Central memory CD8-positive, alpha-beta T cell (primary cell): Measurements from ENCODE around the gene EIPR1.

Experiments used
- ATAC-seq: fragments of 150-1000 bp; cut with Tn5 transposase; replicated peaks from 2 replicates; pipeline ENCODE4 v1.10.0; 2022; ENCODE audit warnings: mild to moderate bottlenecking, moderate FRiP score, moderate number of reproducible peaks; ENCODE audit not compliant: poor library complexity, severe bottlenecking; ENCODE audit errors: extremely low read depth
- DNase-seq, 2 donors: peaks; one replicate each; pipeline ENCODE4 v3.0.0; 2021; ENCODE audit warnings: low spot score in 2 of 2
- H3K27ac Mint-ChIP-seq: one replicate; pipeline ENCODE4 v1.8.0; 2022; ENCODE audit warnings: low read depth, mild to moderate bottlenecking, moderate library complexity, mixed read lengths
- H3K27me3 Mint-ChIP-seq: one replicate; pipeline ENCODE4 v1.8.0; 2022; ENCODE audit warnings: mixed read lengths
- H3K36me3 Mint-ChIP-seq: one replicate; pipeline ENCODE4 v1.8.0; 2022; ENCODE audit warnings: mild to moderate bottlenecking, moderate library complexity, mixed read lengths; ENCODE audit not compliant: insufficient read depth
- H3K4me1 Mint-ChIP-seq: one replicate; pipeline ENCODE4 v1.8.0; 2022; ENCODE audit warnings: mixed read lengths
- H3K4me3 Mint-ChIP-seq: one replicate; pipeline ENCODE4 v1.8.0; 2022; ENCODE audit warnings: mild to moderate bottlenecking, moderate library complexity, mixed read lengths
- H3K9me3 Mint-ChIP-seq: one replicate; pipeline ENCODE4 v1.8.0; 2022; ENCODE audit warnings: mixed read lengths

The EIPR1 gene

GRCh38 chr2:3342324-3342723 lies 35.3 kb downstream of the EIPR1 start:
- H3K27me3 Mint-ChIP-seq, result no peaks in the 10 kb centered on the region
- H3K4me1 Mint-ChIP-seq, result peaks cover 11% of the 10 kb centered on the region
- ATAC-seq (no peak), DNase-seq (no peak)
- H3K36me3 Mint-ChIP-seq, result peaks cover 5% of the 10 kb centered on the region
- no peaks in the 10 kb centered on the region for H3K9me3 Mint-ChIP-seq
- H3K27ac Mint-ChIP-seq, result peak overlapping the region; percentile 4
- no peak overlapping the region for H3K4me3 Mint-ChIP-seq

GRCh38 chr2:3341336-3341735 lies 36.3 kb downstream of the EIPR1 start:
- Mint-ChIP-seq H3K27ac (no peak overlapping the region), H3K4me3 (no peak overlapping the region), H3K9me3 (no peaks in the 10 kb centered on the region), H3K4me1 (peaks cover 5% of the 10 kb centered on the region), H3K36me3 (peaks cover 7% of the 10 kb centered on the region), H3K27me3 (no peaks in the 10 kb centered on the region)
- DNase-seq, result no peak
- no peak for ATAC-seq

- H3K27me3 Mint-ChIP-seq, result no peaks in the 10 kb centered on the region
- no peak overlapping the region for H3K27ac Mint-ChIP-seq
- no peak overlapping the region for H3K4me3 Mint-ChIP-seq
- no peaks in the 10 kb centered on the region for H3K9me3 Mint-ChIP-seq
- ATAC-seq (no peak), DNase-seq (no peak)
- H3K4me1 Mint-ChIP-seq, result peaks cover 13% of the 10 kb centered on the region
- H3K36me3 Mint-ChIP-seq, result peaks cover 8% of the 10 kb centered on the region
Measured at GRCh38 chr2:3340144-3340543, 37.5 kb downstream of the EIPR1 start.

GRCh38 chr2:3338340-3338739 lies 39.3 kb downstream of the EIPR1 start:
- Mint-ChIP-seq H3K9me3 (no peaks in the 10 kb centered on the region), H3K27ac (no peak overlapping the region), H3K36me3 (peaks cover 8% of the 10 kb centered on the region), H3K27me3 (no peaks in the 10 kb centered on the region), H3K4me3 (no peak overlapping the region), H3K4me1 (peaks cover 13% of the 10 kb centered on the region)
- DNase-seq (no peak), ATAC-seq (no peak)

- Mint-ChIP-seq H3K4me1 (peaks cover 13% of the 10 kb centered on the region), H3K27ac (peak overlapping the region; percentile 87), H3K9me3 (no peaks in the 10 kb centered on the region), H3K36me3 (peaks cover 11% of the 10 kb centered on the region), H3K4me3 (no peak overlapping the region), H3K27me3 (no peaks in the 10 kb centered on the region)
- DNase-seq (no peak), ATAC-seq (no peak)
Measured at GRCh38 chr2:3336844-3337243, 40.8 kb downstream of the EIPR1 start.

- H3K36me3 Mint-ChIP-seq, result peaks cover 15% of the 10 kb centered on the region
Measured at GRCh38 chr2:3334392-3335345, 42.9 kb downstream of the EIPR1 start.

GRCh38 chr2:3332133-3332532 lies 45.5 kb downstream of the EIPR1 start:
- Mint-ChIP-seq H3K36me3 (peaks cover 16% of the 10 kb centered on the region), H3K4me1 (peaks cover 30% of the 10 kb centered on the region), H3K27ac (no peak overlapping the region), H3K27me3 (no peaks in the 10 kb centered on the region), H3K4me3 (no peak overlapping the region), H3K9me3 (no peaks in the 10 kb centered on the region)
- no peak for DNase-seq
- ATAC-seq, result no peak

More at GRCh38 chr2:3334392-3335345, 42.9 kb downstream of the EIPR1 start:
- H3K9me3 Mint-ChIP-seq, result no peaks in the 10 kb centered on the region
- H3K4me3 Mint-ChIP-seq, result no peak overlapping the region
- no peak overlapping the region for H3K27ac Mint-ChIP-seq
- DNase-seq, result no peak
- no peaks in the 10 kb centered on the region for H3K27me3 Mint-ChIP-seq
- peaks cover 22% of the 10 kb centered on the region for H3K4me1 Mint-ChIP-seq
- ATAC-seq, result no peak

GRCh38 chr2:3329491-3329890 lies 48.1 kb downstream of the EIPR1 start:
- Mint-ChIP-seq H3K27ac (peak overlapping the region; percentile 86), H3K4me3 (no peak overlapping the region), H3K27me3 (no peaks in the 10 kb centered on the region), H3K9me3 (no peaks in the 10 kb centered on the region), H3K36me3 (peaks cover 12% of the 10 kb centered on the region), H3K4me1 (peaks cover 35% of the 10 kb centered on the region)
- DNase-seq, result no peak
- ATAC-seq, result no peak

GRCh38 chr2:3326871-3327270 lies 50.7 kb downstream of the EIPR1 start:
- DNase-seq (no peak), ATAC-seq (no peak)
- Mint-ChIP-seq H3K27me3 (no peaks in the 10 kb centered on the region), H3K9me3 (no peaks in the 10 kb centered on the region), H3K4me1 (peaks cover 30% of the 10 kb centered on the region), H3K27ac (no peak overlapping the region), H3K4me3 (no peak overlapping the region), H3K36me3 (peaks cover 11% of the 10 kb centered on the region)

GRCh38 chr2:3326182-3326537 lies 51.5 kb downstream of the EIPR1 start:
- peaks cover 13% of the 10 kb centered on the region for H3K36me3 Mint-ChIP-seq
- no peaks in the 10 kb centered on the region for H3K27me3 Mint-ChIP-seq
- H3K27ac Mint-ChIP-seq, result no peak overlapping the region

GRCh38 chr2:3325458-3326181 lies 52.0 kb downstream of the EIPR1 start:
- no peak for ATAC-seq
- Mint-ChIP-seq H3K4me3 (no peak overlapping the region), H3K27ac (no peak overlapping the region), H3K27me3 (no peaks in the 10 kb centered on the region), H3K36me3 (peaks cover 14% of the 10 kb centered on the region), H3K4me1 (peaks cover 30% of the 10 kb centered on the region), H3K9me3 (no peaks in the 10 kb centered on the region)
- DNase-seq, result no peak

More at GRCh38 chr2:3326182-3326537, 51.5 kb downstream of the EIPR1 start:
- Mint-ChIP-seq H3K4me3 (no peak overlapping the region), H3K4me1 (peaks cover 30% of the 10 kb centered on the region), H3K9me3 (no peaks in the 10 kb centered on the region)
- ATAC-seq, result no peak
- DNase-seq, result no peak

GRCh38 chr2:3324404-3325281 lies 53.0 kb downstream of the EIPR1 start:
- DNase-seq (no peak), ATAC-seq (no peak)
- H3K9me3 Mint-ChIP-seq, result no peaks in the 10 kb centered on the region
- H3K4me3 Mint-ChIP-seq, result no peak overlapping the region
- peaks cover 21% of the 10 kb centered on the region for H3K4me1 Mint-ChIP-seq
- peaks cover 11% of the 10 kb centered on the region for H3K36me3 Mint-ChIP-seq
- no peak overlapping the region for H3K27ac Mint-ChIP-seq
- H3K27me3 Mint-ChIP-seq, result no peaks in the 10 kb centered on the region
